NCI-H446 treated with DMSO at 0.1 percent for 48 hours (cell line): Measurements from ENCODE around the gene WNT7A.

Experiments
- DNase-seq: peaks from one replicate; lab custom pipeline; 2025; lab: John Stamatoyannopoulos, UW

Gene WNT7A

DNA sequence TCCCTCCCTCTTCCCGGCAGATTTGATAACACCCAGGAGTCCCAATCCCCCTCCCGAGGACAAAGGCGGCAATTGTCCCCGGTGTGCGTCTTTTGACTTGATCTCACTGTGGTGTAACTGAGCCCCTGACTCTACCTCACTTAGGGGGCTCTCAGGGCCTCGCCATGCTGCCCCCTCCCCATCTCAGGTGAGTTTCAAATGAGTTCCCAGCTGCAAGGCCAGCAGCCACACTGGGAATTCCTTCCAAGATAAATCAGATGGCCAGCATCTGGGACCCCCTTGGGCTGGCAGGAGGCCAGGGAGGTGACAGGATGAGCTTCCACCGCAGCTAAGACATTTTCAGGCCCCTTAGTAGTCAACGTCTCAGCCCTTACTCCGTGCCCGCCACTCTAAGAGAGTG is 35.0 kb downstream of the WNT7A start:
- no peak for DNase-seq

DNA sequence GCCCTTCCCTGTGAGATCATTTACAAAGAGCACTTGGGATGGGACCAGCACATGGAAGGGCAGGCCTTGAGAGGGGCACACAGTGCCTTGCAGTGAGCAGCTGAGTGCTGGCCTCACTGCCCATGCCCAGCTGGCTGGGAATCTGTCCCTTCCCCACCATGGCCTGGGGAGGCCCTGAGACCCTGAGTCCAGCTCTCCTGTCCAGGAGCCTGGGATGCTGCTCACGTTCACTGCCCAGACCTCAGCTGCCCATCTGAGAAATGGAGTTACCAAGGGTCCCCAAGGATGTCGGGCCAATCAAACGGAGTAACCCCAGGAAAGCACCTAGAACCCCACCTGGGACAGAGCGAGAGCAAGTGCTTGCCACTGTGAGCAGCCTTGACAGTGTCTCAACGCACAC is 35.6 kb downstream of the WNT7A start:
- DNase-seq: no peak

DNA sequence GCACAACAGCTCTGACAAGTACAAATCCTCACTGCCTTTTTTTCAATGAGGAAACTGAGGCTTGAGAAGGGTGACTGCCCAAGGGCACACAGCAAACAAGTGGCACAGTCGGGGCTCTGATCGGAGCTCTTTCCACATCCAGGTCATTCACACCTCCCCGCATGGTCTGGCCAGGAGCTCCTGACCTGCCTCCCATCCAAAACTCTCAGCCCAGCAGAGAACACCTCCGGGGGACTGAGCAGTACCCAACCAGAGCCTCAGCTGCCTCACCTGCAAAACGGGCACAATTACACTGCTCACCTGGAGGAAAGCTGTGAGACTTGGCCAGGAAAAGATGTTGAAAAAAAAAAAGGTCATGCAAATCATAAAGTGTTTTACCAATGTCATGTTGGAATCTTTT is 36.5 kb downstream of the WNT7A start:
- no peak for DNase-seq

DNA sequence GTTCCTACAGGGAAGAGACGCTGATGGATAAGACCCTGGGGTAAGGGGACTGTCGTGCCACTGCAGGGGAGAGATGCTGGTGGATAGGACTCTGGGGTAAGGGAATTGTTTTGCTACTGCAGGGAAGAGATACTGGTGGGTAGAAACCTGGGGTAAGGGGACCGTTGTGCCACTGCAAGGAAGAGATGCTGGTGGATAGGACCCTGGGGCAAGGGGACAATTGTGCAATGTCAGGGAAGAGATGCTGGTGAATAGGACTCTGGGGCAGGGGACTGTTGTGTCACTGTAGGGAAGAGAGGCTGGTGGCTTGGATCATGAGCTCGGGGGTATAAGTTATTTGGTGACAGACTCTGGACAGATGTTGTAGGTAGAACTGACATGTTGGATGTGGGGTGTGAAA is 37.6 kb downstream of the WNT7A start:
- no peak for DNase-seq

DNA sequence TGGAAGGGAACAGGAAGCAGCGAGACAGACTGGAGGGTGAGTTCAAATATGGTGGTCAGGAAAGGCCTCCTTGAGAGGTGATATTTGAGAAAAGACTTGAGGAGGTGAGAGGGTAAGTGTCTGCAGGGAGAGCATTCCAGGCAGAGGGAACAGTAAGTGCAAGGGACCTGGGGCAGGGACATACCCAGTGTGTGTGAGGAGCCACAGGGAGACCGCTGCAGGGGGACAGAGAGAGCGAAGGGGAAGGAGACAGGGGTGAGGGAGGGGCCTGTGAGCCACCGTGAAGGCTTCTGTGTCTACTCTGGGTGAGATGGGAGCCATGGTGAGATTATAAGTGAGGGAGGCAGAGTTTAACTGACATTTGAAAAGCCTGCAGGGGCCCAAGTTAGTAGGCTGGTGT is 38.0 kb downstream of the WNT7A start:
- DNase-seq: no peak

DNA sequence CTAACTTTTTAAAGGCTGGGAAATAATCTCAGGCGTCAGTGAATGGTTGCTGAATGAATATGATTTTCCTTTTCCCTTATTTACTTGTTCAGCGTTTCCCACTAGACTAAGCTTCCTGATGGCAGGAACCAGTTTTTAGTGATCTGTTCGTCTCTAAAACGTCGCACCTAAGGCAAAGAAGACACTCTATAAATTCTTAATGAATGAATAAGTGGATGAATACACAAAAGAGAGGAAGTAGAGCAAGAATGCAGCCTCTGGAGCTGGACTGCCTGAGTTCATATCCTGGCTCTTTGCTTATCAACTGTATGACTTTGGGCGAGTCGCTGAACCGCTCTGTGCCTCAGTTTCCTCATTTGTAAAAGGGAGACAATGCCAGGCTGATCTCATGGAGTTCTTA is 38.7 kb downstream of the WNT7A start:
- DNase-seq: no peak

DNA sequence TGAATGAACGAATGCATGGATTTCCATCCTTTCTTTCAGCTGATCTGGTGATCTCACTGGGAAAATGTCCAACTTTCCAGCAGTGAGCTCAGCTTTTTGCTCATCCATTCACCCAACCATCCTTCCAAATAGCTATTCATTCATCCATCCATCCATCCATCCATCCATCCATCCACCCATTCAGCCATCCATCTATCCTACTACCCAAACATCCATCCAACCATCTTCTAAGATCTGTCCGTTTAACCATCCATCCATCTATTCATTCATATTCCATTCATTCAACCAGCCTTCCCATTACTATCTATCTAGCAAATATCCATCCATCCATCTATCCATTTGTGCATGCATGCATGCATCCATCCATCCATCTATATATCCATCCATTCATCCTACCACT is 39.4 kb downstream of the WNT7A start:
- no peak for DNase-seq

DNA sequence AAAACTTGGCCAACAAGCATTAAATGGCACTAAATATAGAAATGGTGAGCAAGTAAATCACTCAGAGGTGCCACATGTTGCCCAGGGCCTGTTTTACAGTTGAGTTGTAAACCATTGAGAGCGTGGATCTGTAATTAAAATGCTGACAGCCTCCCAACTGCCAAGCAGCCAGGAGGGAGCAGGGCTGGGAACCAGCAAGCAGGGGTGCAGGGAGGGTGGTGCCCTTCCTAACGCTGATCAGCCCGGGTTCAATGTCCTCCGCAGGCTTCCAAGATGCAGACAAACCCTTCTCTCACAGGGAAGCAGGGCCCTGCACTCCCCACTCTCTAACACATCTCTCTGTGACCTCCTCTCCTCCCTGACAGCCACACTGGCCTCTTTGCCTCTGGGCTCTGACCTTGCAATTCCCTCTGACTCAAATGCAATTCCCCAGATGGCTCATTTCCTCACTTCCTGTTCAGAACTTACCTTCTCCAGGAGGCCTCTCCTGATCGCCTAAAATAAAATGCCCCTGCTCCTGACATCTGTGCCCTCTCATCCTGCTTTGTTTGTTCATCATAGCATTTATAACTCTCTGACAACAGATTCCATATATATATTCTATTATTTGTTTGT is 40.0 kb downstream of the WNT7A start:
- DNase-seq: no peak

DNA sequence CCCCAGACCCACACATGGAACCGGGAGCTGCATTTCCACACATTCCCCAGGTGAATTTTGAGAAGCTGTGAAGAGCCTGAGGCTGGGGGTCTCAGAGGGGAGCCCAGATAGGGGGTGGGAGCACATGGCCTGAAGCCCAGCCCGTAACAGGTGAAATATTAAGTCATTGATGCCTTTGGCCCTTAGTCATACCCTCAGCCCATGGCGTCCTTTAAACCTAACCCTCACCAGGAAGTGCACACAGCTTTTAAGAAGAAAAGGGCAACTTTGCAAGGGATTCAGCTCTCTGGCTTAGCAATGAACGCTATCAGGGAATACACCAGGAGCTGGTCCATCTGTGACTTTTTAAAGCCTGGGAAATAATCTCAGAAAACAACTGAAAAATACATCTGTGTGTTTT is 40.6 kb downstream of the WNT7A start:
- DNase-seq: no peak

DNA sequence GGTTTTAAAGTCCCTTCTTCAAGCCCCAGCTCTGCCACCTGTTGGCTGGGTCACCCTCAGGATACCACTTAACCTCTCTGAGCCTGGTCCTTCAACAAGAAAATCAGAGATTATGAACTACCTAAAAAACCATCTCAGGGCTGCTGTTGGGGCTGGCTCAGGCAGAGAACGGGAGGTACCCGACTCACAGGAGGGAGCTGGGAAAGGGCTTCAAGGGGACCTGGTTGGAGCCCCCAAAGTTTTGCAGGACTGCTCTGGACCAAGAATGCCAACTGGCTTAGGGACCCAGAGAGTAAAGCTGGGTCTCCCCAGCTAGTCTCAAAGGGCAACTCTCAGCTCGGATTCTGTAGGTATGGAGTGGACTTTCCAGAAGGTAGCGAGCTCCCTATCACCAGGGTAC is 41.5 kb downstream of the WNT7A start:
- no peak for DNase-seq

DNA sequence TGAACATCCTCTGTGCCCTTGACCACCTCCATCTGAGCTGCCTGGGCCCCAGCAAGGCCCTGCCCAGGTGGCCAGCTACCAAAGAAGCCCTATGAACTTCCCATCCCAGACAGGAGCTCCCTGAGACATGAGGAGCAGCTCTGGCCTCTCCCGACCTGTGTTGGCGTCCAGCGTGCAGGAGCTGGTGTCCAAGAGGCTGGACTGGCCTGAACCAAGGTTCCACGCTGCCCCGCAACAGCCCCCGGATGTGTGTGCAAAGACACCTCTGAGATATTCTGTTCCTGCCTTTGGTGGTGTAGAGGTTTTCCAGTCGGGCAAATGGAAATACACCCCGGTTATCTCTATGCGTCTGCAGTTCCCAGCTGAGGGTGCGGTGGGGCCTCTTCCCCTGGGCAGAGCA is 42.1 kb downstream of the WNT7A start:
- DNase-seq: no peak

DNA sequence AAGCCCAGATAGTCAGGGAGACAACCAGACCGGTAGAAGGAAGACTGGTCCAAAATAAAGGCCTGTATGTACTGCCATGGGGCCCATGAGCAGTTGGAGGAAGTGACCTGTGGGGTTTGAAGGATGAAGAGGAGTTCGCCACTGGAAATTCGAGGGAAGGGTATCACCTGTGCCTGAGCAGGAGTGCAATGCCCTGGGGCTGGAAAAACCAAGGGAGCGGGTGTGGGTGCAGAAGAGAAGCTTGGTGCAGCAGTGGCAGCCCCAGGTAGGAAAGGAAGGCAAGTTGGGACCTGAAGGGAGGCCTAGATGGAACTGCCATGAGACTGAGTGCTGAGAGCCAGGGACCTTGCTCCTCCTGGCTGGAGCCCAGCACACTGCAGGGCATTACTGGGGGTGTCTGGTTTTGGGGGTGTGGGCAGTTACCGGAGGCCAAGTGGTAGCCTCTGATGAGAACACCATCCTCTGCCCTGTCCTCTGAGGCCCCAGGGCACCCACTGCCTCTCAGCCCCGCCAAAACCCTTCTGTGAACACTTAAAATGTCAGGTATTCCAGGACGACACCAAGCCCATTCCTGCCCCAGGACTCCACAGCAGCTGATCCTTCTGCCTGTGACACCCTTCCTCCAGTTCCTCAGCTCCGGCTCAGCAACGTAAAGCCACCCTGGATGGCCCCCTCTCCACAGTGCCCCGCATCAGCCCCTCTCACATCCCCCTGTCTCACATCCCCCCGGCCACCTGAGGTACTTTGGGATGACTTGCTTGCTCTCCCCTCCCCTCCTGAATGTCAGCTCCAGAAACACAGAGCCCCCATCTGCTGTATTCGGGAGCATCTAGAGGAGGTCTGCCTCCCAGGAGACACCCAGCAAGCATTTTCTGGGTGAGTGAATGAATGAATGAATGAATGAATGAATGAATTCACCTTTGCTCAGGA is 42.9 kb downstream of the WNT7A start:
- no peak for DNase-seq

DNA sequence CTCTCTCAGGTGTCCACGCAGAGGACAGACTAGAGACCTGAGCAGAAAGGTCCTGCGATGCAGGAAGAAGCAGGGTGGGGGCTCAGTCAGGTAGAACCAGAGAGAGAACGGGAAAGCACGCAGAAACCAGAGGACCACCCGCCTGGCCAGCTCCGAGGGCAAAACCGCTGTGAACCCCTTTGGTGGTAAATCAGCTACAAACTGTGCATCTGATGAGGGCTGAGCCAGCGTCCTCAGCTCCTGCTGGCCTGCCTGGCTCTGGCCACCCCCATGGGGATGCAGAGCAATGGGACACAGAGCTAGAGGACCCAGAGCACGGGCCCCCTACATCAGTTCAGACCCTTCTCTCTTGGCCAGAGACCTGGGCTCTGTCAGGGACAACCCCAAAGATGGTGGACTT is 44.6 kb downstream of the WNT7A start:
- DNase-seq: no peak

DNA sequence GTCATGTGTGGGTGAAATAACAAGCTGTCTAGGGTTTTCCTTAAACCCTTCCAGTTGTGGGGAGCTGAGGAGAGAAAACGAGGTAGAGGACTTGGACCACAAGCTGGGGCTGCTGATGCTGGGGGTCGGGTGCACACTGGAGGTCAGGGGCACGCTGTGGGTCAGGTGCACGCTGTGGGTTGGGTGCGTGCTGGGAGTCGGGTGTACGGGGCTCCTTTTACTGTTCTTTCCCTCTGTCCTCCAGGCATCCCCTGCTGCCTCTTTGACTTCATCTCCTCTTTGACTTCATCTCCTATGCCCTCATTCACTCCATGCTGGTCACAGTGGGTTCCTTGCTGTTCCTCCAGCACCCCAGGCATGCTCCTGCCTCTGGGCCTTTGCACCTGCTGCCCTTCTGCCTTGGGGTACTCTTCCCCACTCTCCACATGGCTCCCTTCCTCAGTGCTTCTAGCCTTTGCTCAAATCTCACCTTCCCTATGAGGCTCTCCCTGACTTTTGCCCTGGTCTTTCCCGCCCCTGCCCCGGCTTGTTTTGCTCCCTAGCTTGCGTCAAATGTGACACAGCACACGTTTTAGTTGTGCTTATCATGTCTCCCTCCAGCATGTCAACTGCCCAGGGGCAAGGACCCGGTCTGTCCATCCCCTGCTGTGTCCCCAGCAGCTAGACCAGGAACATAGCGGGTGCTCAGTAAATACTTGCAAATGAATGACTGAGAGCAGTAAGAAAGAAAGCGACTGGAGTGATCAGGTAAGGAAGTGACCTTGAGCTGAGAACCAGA is 45.4 kb downstream of the WNT7A start:
- no peak for DNase-seq

DNA sequence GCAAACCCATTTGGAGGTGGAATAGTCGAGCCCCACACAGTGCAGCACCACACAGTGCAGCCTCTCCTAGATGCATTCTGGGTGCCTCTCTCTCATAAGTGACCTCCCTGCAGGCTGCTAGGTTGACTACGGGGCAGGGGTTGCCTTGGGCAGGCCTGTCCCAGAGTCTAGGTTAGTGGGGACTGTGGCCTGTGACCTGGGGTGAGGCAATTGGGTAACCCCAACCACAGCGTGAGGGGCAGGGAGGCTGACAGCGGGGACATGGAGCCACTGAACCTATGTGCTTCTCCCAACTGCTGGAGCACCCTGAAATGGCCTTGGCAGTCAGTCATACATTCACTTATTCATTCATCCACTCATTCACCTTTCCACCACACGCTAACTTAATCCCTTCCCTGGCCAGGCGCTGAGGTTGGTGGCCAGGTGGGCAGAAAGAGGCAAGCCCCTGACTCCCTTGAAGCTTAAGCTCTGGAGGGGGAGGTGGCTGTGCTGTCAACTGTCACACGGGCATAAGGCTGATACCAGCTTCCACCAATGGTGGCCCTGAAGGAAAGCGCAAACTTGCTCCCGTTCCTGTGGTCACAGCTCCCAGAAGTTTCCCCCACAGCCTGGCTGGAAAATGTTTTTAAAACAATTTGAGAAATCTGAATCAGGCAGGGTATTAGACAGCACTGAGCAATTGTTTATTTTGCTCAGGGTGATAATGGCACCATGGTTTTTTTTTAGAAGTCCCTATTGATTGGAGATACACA is 46.2 kb downstream of the WNT7A start:
- DNase-seq: no peak

DNA sequence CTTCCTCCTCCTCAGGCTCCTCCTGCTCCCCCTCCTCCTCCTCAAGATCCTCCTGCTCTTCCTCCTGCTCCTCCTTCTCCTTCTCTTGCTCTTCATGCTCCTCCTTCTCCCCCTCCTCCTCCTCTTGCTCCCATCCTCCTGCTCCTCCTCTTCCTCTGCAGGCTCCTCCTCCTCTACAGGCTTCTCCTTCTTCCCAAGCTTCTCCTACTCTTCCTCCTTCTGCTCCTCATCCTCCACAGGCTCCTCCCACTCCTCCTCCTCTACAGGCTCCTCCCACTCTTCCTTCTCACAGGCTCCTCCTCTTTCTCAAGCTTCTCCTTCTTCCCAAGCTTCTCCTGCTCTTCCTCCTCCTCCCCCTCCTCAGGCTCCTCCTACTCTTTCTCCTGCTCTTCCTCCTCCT is 47.7 kb downstream of the WNT7A start:
- DNase-seq: no peak

DNA sequence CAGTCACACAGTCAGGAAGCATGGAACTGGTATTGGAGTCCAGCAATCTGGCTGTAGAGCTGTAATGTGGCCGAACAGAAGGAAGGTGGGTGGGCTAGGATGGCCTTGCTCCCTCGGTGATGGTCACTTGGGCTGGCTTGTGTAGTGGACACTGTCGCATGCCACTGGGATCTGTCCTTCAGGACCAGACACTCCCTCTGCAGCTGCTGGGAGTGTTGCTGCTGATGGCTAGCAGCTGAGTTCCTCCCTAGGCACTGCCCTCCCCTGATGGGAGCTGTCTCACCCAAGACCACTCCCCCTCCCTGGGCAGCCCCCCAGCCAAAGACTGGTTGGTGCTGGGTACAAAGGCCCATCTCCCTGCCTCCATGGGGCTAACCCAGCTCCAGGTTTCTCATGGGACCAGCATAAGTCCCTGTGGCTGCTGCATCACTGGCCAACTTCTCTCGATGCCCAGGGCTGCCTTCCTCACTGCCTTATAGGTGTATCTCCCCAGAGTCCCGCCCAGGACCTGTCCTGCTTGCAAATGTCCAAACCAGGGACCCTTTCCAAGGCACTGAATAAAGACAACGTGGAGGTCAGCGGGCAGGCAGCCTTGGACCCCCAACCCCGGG is 48.4 kb downstream of the WNT7A start:
- DNase-seq: no peak

DNA sequence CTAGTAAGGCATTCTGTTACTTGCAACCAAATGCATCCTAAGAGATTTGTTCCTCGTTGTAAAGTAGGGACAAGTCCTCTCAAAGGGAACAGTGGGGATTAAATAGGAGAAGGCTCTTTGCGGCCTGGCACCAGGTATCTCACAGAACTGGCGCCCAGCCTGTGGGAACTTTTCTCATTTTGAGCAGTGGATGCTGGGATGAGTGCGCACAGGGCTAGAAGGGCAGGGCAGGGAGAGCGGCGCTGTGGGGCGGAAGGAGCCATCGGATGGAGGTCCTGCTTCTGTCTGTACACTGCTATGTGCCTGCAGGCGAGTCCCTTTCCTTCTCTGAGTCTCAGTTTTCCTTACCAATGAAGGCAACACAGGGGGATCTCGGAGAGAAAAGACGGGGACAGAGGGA is 50.6 kb downstream of the WNT7A start:
- DNase-seq: no peak

DNA sequence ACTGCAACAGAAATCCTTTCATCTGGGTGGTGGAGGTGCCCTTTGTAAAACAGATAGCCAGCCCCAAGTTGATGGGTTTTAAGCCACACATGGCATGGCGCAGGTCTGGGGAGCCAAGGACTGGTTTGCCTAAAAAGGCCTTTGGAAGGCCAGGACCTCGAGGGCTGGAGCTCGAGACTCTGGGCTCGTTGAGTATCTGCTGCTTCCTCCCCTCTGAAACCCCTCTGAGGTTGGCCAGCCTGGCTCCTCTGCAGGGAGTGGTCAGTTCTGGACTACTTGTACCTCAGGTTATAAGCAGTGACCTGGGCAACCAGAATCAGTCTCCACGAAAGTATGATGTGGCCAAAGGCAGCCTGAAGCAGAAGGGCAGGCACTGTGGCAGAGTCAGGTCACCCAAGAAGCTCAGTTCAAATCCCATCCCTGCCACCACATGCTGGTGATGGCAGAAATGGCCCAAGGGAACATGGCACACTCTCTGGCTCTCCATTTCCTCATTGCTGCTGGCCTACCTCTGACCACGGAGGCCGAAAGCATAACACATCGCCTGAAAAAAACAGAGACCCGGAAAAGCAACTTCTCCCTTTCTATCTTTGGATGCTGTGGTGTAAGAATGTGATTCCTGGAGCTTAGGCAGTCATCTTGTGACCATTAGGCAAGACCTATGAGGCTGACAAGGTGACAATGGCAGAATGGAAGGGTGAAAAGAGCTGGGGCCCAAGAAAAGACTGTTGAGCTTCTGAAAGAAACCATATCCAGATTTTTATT is 51.2 kb downstream of the WNT7A start:
- DNase-seq: no peak

DNA sequence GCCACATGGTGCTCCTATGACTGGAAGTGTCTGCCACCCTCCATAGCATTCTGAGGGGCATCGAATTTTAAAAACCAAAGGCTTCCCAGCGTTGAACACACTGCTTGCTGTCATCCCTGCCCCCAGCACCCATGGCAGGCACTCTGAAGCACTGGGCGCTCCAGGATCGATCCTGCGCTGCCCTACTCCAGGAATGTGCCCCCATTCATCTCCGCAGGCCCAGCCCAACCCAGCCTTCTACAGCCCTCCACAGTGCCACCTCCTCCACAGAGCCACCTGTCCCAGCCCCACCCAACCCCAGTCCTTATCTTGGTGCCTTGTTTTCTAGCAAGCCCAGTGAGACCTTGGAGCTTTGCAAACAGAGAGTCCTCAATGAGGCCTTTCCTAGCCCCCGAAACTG is 52.2 kb downstream of the WNT7A start:
- DNase-seq: no peak

DNA sequence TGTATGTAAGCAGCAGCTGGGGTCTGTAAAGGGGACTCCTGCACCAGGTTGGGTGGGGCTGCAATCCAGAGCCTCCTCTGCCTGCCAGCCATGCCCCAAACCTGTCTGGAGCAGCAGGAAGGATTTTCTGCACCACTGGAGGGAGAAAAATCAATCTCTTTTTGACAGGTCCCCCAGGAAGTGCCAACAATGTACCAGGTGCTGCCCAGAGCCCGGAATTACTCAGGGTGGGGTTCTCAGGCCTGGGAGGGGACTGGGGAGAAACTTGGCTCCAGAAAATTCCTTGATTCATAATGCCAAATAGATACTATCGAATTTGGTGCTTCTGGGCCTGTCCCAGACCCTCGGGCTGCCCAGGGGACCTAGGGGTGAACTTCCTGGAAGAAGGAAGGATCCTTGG is 52.6 kb downstream of the WNT7A start:
- DNase-seq: no peak
